Natural killer cell treated with Interleukin-12 subunit alpha and Interleukin-12 subunit beta and Interleukin-15 and Interleukin-18, amount 100 ng/mL, for 72 hours (primary cell): ENCODE results near the gene PCDHA12. TPM values are rescaled to one million over a fixed set of nuclear protein-coding genes. Genes with fewer than 3 reads are reported as not detected.
"Not testable (repeated sequence)": the region's sequence is repeated elsewhere in the genome, so short reads cannot be mapped to it uniquely, and the experiment has no call there.

Experiments
- ATAC-seq, 2 donors: fragments of 150-1000 bp; cut with Tn5 transposase in 1 of 2; sonication (Bioruptor Pico), chemical (Tn5 transposase) in 1 of 2; 2 replicates each; pipeline ENCODE4 v1.10.0; 2021
- DNase-seq: peaks from one replicate; pipeline ENCODE4 v3.0.0; 2022; ENCODE audit warnings: low spot score
- H3K27ac Mint-ChIP-seq, 2 donors: 1 replicate in 1 of 2; 2 replicates in 1 of 2; pipeline ENCODE4 v1.8.0; 2022; ENCODE audit warnings: mixed read lengths in 2 of 2, mild to moderate bottlenecking in 1 of 2, moderate library complexity in 1 of 2
- H3K27me3 Mint-ChIP-seq, 2 donors: 1 replicate in 1 of 2; 2 replicates in 1 of 2; pipeline ENCODE4 v1.8.0; 2022; ENCODE audit warnings: mixed read lengths in 2 of 2
- H3K36me3 Mint-ChIP-seq: one replicate; pipeline ENCODE4 v1.8.0; 2022; ENCODE audit warnings: mixed read lengths
- H3K4me1 Mint-ChIP-seq, 2 donors: 1 replicate in 1 of 2; 2 replicates in 1 of 2; pipeline ENCODE4 v1.8.0; 2022; ENCODE audit warnings: low read depth in 2 of 2, mixed read lengths in 2 of 2, mild to moderate bottlenecking in 1 of 2
- H3K4me3 Mint-ChIP-seq: one replicate; pipeline ENCODE4 v1.8.0; 2022; ENCODE audit warnings: mixed read lengths
- H3K9me3 Mint-ChIP-seq: 2 replicates; pipeline ENCODE4 v1.8.0; 2022; ENCODE audit warnings: mixed read lengths
- total RNA-seq, 2 donors: library from RNA; stranded (reverse); gene quantifications; one replicate each; pipeline ENCODE4 v1.2.3, GENCODE V29; 2022

Gene PCDHA12
- total RNA-seq, 2 donors from 2014 or later, result not detected

- not testable (repeated sequence) for H3K4me3 Mint-ChIP-seq, H3K4me1 Mint-ChIP-seq, ATAC-seq, H3K27ac Mint-ChIP-seq, H3K36me3 Mint-ChIP-seq, H3K9me3 Mint-ChIP-seq, DNase-seq
- peaks cover 0 to 12% of the 10 kb centered on the region in 2 donors for H3K27me3 Mint-ChIP-seq
Measured at GRCh38 chr5:140848139-140849102, 26.7 kb upstream of the PCDHA12 start, which contains the start of gene PCDHA9. Gene PCDHA9 (plus strand): TSS chr5:140848382. CDS start chr5:140848496, 114 bp downstream.

GRCh38 chr5:140849831-140850634, 25.1 kb upstream of the PCDHA12 start:
- DNase-seq, H3K4me1 Mint-ChIP-seq, H3K27ac Mint-ChIP-seq, H3K4me3 Mint-ChIP-seq, ATAC-seq, H3K9me3 Mint-ChIP-seq, H3K36me3 Mint-ChIP-seq: not testable (repeated sequence)
- peaks cover 0 to 12% of the 10 kb centered on the region in 2 donors for H3K27me3 Mint-ChIP-seq

GRCh38 chr5:140855772-140856674, 19.1 kb upstream of the PCDHA12 start, which contains the start of gene PCDHA10:
Gene PCDHA10 (plus strand): TSS chr5:140855897. CDS start chr5:140856049, 152 bp downstream.
- no peak for DNase-seq
- no peak for ATAC-seq
- peaks cover 15% of the 10 kb centered on the region for H3K36me3 Mint-ChIP-seq
- no peaks in the 10 kb centered on the region for H3K4me1 Mint-ChIP-seq
- no peak within 1 kb of the TSS for H3K4me3 Mint-ChIP-seq
- H3K27ac Mint-ChIP-seq, result no peak within 1 kb of the TSS
- H3K9me3 Mint-ChIP-seq, result peaks cover 2% of the 10 kb centered on the region
- H3K27me3 Mint-ChIP-seq, result no peaks in the 10 kb centered on the region

GRCh38 chr5:140857177-140857986, 17.7 kb upstream of the PCDHA12 start:
- no peaks in the 10 kb centered on the region for H3K27me3 Mint-ChIP-seq

GRCh38 chr5:140857987-140858240, 17.2 kb upstream of the PCDHA12 start:
- Mint-ChIP-seq H3K27ac (no peak overlapping the region), H3K27me3 (no peaks in the 10 kb centered on the region), H3K4me3 (no peak overlapping the region), H3K4me1 (no peaks in the 10 kb centered on the region), H3K9me3 (peaks cover 2% of the 10 kb centered on the region), H3K36me3 (peaks cover 15% of the 10 kb centered on the region)
- ATAC-seq (no peak), DNase-seq (no peak)

More at GRCh38 chr5:140857177-140857986, 17.7 kb upstream of the PCDHA12 start:
- ATAC-seq (no peak), DNase-seq (no peak)
- H3K4me1 Mint-ChIP-seq, result no peaks in the 10 kb centered on the region
- peaks cover 15% of the 10 kb centered on the region for H3K36me3 Mint-ChIP-seq
- H3K4me3 Mint-ChIP-seq, result no peak overlapping the region
- peaks cover 2% of the 10 kb centered on the region for H3K9me3 Mint-ChIP-seq
- H3K27ac Mint-ChIP-seq, result no peak overlapping the region

- no peaks in the 10 kb centered on the region for H3K36me3 Mint-ChIP-seq
- H3K4me1 Mint-ChIP-seq, result no peaks in the 10 kb centered on the region
- H3K4me3 Mint-ChIP-seq, result no peak overlapping the region
- peaks cover 2% of the 10 kb centered on the region for H3K9me3 Mint-ChIP-seq
- peak in 1 of 2 donors; percentile 31 for ATAC-seq
- no peak for DNase-seq
- H3K27me3 Mint-ChIP-seq, result no peaks in the 10 kb centered on the region
- no peak overlapping the region for H3K27ac Mint-ChIP-seq
Measured at GRCh38 chr5:140862441-140863295, 12.4 kb upstream of the PCDHA12 start.

GRCh38 chr5:140868721-140869554, 6.2 kb upstream of the PCDHA12 start, which contains the start of gene PCDHA11:
Gene PCDHA11 (plus strand): TSS chr5:140868957. CDS start chr5:140869104, 147 bp downstream.
- DNase-seq (no peak), ATAC-seq (no peak)
- H3K4me3 Mint-ChIP-seq, result no peak within 1 kb of the TSS
- peaks cover 0 to 4% of the 10 kb centered on the region in 2 donors for H3K27me3 Mint-ChIP-seq
- H3K27ac Mint-ChIP-seq, result no peak within 1 kb of the TSS
- peaks cover 5% of the 10 kb centered on the region for H3K36me3 Mint-ChIP-seq
- H3K9me3 Mint-ChIP-seq, result peaks cover 3% of the 10 kb centered on the region
- no peaks in the 10 kb centered on the region for H3K4me1 Mint-ChIP-seq

GRCh38 chr5:140869555-140869886, 5.6 kb upstream of the PCDHA12 start:
- ATAC-seq (no peak), DNase-seq (no peak)
- Mint-ChIP-seq H3K27ac (no peak overlapping the region), H3K4me1 (no peaks in the 10 kb centered on the region), H3K4me3 (no peak overlapping the region), H3K36me3 (peaks cover 5% of the 10 kb centered on the region), H3K27me3 (peaks cover 0 to 4% of the 10 kb centered on the region in 2 donors), H3K9me3 (peaks cover 3% of the 10 kb centered on the region)

- peaks cover 0 to 4% of the 10 kb centered on the region in 2 donors for H3K27me3 Mint-ChIP-seq
- ATAC-seq, result peak in 1 of 2 donors; percentile 36
- no peak overlapping the region for H3K27ac Mint-ChIP-seq
- H3K4me1 Mint-ChIP-seq, result no peaks in the 10 kb centered on the region
- no peak for DNase-seq
- H3K9me3 Mint-ChIP-seq, result peaks cover 3% of the 10 kb centered on the region
- no peak overlapping the region for H3K4me3 Mint-ChIP-seq
- H3K36me3 Mint-ChIP-seq, result peaks cover 5% of the 10 kb centered on the region
Measured at GRCh38 chr5:140870221-140871201, 4.6 kb upstream of the PCDHA12 start.

GRCh38 chr5:140876541-140877261, 1.6 kb downstream of the PCDHA12 start:
- H3K4me3 Mint-ChIP-seq, H3K4me1 Mint-ChIP-seq, ATAC-seq, H3K36me3 Mint-ChIP-seq, H3K27ac Mint-ChIP-seq, DNase-seq: not testable (repeated sequence)
- peaks cover 8 to 16% of the 10 kb centered on the region in 2 donors for H3K27me3 Mint-ChIP-seq
- peaks cover 13% of the 10 kb centered on the region for H3K9me3 Mint-ChIP-seq
